Caco-2 (cell line): Measurements from ENCODE around the gene RP9. TPM values are rescaled to one million over a fixed set of nuclear protein-coding genes. Genes with fewer than 3 reads are reported as not detected.

Experiments
- BruUV-seq: library from RNA; stranded (reverse); fragments of 400-500 nt; replicated peaks from 2 replicates; lab custom pipeline; 2021; lab: Mats Ljungman, UMichigan
- CTCF ChIA-PET: fragments of 300-600 bp; sonication (Branson Sonifier 250); formaldehyde crosslinking; loops from one replicate; lab custom pipeline; 2022; ENCODE audit warnings: antibody characterized with exemption; lab: Charles Lee
- POLR2A ChIA-PET: fragments of 300-600 bp; sonication (Branson Sonifier 250); formaldehyde crosslinking; loops from one replicate; lab custom pipeline; 2022; ENCODE audit warnings: antibody characterized with exemption; lab: Charles Lee
- DNase-seq, 2 experiments: peaks; one replicate each; pipeline versions ENCODE4 v3.0.0 to v3.0.0-alpha.2; 2020 to 2022
- H3K27me3 ChIP-seq: replicated peaks from 2 replicates; pipeline ENCODE4 v1.6.0; 2011; ENCODE audit warnings: low read length; ENCODE audit not compliant: control insufficient read depth, insufficient read depth
- H3K36me3 ChIP-seq: 2 replicates; pipeline ENCODE4 v1.5.1; 2011; ENCODE audit warnings: low read length; ENCODE audit not compliant: control insufficient read depth, insufficient read depth
- H3K4me1 ChIP-seq: fragments of 250-450 bp; sonication (Bioruptor Pico); 2 replicates; pipeline ENCODE4 v1.5.1; 2020; ENCODE audit warnings: mild to moderate bottlenecking
- H3K4me3 ChIP-seq: 2 replicates; pipeline ENCODE4 v1.5.1; 2011; ENCODE audit warnings: low read depth, mild to moderate bottlenecking, control low read depth, low read length
- H3K9me3 ChIP-seq: fragments of 250-450 bp; sonication (Bioruptor Pico); 2 replicates; pipeline ENCODE4 v1.5.1; 2020; ENCODE audit warnings: mild to moderate bottlenecking, moderate library complexity
- H3K27ac Mint-ChIP-seq: one replicate; pipeline ENCODE4 v1.8.0; 2022; ENCODE audit warnings: mixed read lengths; ENCODE audit not compliant: unreplicated experiment
- H3K27me3 Mint-ChIP-seq: one replicate; pipeline ENCODE4 v1.8.0; 2022; ENCODE audit warnings: mixed read lengths; ENCODE audit not compliant: insufficient read depth, unreplicated experiment
- H3K36me3 Mint-ChIP-seq: one replicate; pipeline ENCODE4 v1.8.0; 2022; ENCODE audit warnings: mild to moderate bottlenecking, mixed read lengths; ENCODE audit not compliant: insufficient read depth, unreplicated experiment
- H3K4me1 Mint-ChIP-seq: one replicate; pipeline ENCODE4 v1.8.0; 2022; ENCODE audit warnings: low read depth, mixed read lengths; ENCODE audit not compliant: unreplicated experiment
- H3K4me3 Mint-ChIP-seq: one replicate; pipeline ENCODE4 v1.8.0; 2022; ENCODE audit warnings: mild to moderate bottlenecking, moderate library complexity, mixed read lengths; ENCODE audit not compliant: unreplicated experiment
- H3K9me3 Mint-ChIP-seq: one replicate; pipeline ENCODE4 v1.8.0; 2022; ENCODE audit warnings: mixed read lengths; ENCODE audit not compliant: unreplicated experiment
- intact Hi-C: fragments of 100-400 bp; cut with micrococcal nuclease; formaldehyde crosslinking; loops from one replicate; pipeline ENCODE4 v1.10.0; 2022; ENCODE audit not compliant: unreplicated experiment
- total RNA-seq: library from RNA; stranded (reverse); gene quantifications from 2 replicates; pipeline ENCODE4 v1.2.3, GENCODE V29; 2022
- TF ChIP-seq, protein P1 (sequence below), 2 experiments: fragments of 200-600 bp in 1 of 2; IDR thresholded peaks; 1 replicate in 1 of 2; 2 replicates in 1 of 2; pipeline versions ENCODE4 v1.5.1 to v1.8.0; 2011 to 2022; ENCODE audit warnings: antibody characterized with exemption in 1 of 2, control low read depth in 1 of 2, inconsistent platforms in 1 of 2, low read depth in 1 of 2, low read length in 1 of 2, mild to moderate bottlenecking in 1 of 2, moderate library complexity in 1 of 2; ENCODE audit not compliant: insufficient read depth in 1 of 2, severe bottlenecking in 1 of 2, unreplicated experiment in 1 of 2

RP9 gene
- total RNA-seq, 1 experiment from 2014 or later: 20.3 TPM

DNA sequence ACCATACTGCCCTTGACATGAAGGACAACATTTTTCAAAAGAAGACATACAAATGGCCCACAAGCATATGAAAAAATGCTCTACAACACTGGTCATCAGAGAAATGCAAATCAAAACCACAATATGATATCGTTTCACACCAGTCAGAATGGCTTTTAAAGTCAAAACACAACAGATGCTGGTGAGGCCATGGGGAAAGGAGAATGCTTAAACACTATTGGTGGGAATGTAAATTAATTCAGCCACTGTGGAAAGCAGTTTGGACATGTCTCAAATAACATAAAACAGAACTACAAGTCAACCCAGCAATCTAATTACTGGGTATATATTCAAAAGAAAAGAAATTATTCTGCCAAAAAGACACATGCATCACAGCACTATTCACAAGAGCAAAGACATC lies 42.4 kb downstream of the RP9 start:
- Histone ChIP-seq H3K4me1 (no peaks in the 10 kb centered on the region), H3K36me3 (no peaks in the 10 kb centered on the region), H3K27me3 (no peaks in the 10 kb centered on the region), H3K4me3 (no peak overlapping the region), H3K9me3 (peaks cover 19% of the 10 kb centered on the region)
- Mint-ChIP-seq H3K27ac (no peak overlapping the region), H3K4me1 (no peaks in the 10 kb centered on the region), H3K27me3 (no peaks in the 10 kb centered on the region), H3K9me3 (peaks cover 35% of the 10 kb centered on the region), H3K36me3 (peaks cover 14% of the 10 kb centered on the region), H3K4me3 (no peak overlapping the region)
- no peak for DNase-seq
- TF ChIP-seq, protein P1, sequence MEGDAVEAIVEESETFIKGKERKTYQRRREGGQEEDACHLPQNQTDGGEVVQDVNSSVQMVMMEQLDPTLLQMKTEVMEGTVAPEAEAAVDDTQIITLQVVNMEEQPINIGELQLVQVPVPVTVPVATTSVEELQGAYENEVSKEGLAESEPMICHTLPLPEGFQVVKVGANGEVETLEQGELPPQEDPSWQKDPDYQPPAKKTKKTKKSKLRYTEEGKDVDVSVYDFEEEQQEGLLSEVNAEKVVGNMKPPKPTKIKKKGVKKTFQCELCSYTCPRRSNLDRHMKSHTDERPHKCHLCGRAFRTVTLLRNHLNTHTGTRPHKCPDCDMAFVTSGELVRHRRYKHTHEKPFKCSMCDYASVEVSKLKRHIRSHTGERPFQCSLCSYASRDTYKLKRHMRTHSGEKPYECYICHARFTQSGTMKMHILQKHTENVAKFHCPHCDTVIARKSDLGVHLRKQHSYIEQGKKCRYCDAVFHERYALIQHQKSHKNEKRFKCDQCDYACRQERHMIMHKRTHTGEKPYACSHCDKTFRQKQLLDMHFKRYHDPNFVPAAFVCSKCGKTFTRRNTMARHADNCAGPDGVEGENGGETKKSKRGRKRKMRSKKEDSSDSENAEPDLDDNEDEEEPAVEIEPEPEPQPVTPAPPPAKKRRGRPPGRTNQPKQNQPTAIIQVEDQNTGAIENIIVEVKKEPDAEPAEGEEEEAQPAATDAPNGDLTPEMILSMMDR (IDR thresholded peaks at IDR 0.05; ENCODE audit: insufficient read depth in 1 of 2, low read depth in 1 of 2, low read length in 1 of 2, severe bottlenecking in 1 of 2, unreplicated experiment in 1 of 2): no peak
- POLR2A ChIA-PET: no interaction called here
- intact Hi-C loops: no loop called here
- no TSS peak for BruUV-seq
- CTCF ChIA-PET: no interaction called here

DNA sequence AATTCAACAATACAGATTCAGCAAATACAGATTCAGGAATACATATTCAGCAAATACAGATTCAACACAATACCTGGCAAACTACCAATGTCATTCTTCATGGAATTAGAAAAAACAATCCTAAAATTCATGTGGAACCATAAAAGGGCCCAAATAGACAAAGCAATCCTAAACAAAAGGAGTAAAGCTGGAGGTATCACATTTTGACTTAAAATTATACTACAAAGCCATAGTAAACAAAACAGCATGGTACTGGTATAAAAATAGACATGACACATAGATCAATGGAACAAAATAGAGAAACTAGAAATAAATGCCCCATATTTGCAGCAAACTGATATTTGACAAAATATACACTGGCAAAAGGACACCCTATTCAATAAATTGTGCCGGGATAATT lies 43.2 kb downstream of the RP9 start:
- Mint-ChIP-seq H3K27ac (no peak overlapping the region), H3K27me3 (no peaks in the 10 kb centered on the region), H3K9me3 (peaks cover 35% of the 10 kb centered on the region), H3K4me1 (no peaks in the 10 kb centered on the region), H3K36me3 (peaks cover 14% of the 10 kb centered on the region), H3K4me3 (no peak overlapping the region)
- TF ChIP-seq, protein P1 (IDR thresholded peaks at IDR 0.05; ENCODE audit: insufficient read depth in 1 of 2, low read depth in 1 of 2, low read length in 1 of 2, severe bottlenecking in 1 of 2, unreplicated experiment in 1 of 2): no peak
- Histone ChIP-seq H3K9me3 (peaks cover 18% of the 10 kb centered on the region), H3K27me3 (no peaks in the 10 kb centered on the region), H3K4me1 (0 out of 2 replicates have a peak, but pooled peaks cover under 1% of the 10 kb centered on the region), H3K36me3 (no peaks in the 10 kb centered on the region), H3K4me3 (no peak overlapping the region)
- BruUV-seq: no TSS peak
- ChIA-PET CTCF (no interaction called here), POLR2A (no interaction called here)
- no peak for DNase-seq
- intact Hi-C loops: no loop called here

DNA sequence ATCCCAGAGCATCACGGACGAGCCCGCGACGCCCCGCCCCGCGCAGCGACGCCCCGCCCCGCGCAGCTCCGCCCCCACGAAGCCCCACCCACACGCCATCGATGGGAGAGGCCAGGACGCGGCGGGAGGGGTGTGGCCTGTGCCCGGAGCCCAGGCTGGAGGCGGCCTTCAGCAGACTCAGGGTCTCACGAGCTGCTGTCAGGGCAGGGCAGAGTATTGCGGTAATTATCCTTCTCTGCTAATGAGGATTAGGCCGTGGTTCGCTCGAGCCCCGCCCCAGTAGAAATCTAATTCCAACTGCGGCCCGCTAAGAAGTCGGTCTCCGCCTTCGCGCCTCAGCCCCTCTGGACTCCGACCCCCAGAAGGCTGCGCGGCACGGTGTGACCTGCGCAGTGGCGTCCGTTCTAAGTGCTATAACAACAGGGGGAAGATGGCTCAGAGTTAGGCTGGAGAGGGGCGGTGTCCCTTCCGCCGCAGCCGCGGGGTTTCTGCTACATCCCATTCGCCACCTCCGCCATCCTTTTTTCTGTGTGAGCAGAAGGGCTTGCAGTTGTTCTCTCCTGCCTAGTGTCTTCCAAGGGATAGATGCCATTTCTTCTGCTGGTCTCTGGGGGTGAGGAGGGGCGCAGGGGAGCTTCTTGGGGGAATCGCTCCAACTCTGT lies 46.3 kb downstream of the RP9 start:
- CTCF ChIA-PET: interaction anchor here (0.6 to 2.2 kb wide), 4 partner anchors 19 to 216 kb away, joined by 3 to 14 read pairs (median 5); partner anchors contain the start of genes FKBP9 and RP9
- intact Hi-C loops: loop anchor here (1.0 to 5.0 kb wide), 4 partner anchors 19 to 106 kb away; partner anchors contain the start of genes BBS9, FKBP9 and RP9

More for the DNA sequence above, 46.3 kb downstream of the RP9 start:
- no TSS peak for BruUV-seq
- Mint-ChIP-seq H3K27me3 (no peaks in the 10 kb centered on the region), H3K9me3 (peaks cover 19% of the 10 kb centered on the region), H3K27ac (peak overlapping the region; percentile 87), H3K36me3 (peaks cover 14% of the 10 kb centered on the region), H3K4me1 (peaks cover 7% of the 10 kb centered on the region), H3K4me3 (peak overlapping the region; percentile 97)
- TF ChIP-seq, protein P1 (IDR thresholded peaks at IDR 0.05; ENCODE audit: insufficient read depth in 1 of 2, low read depth in 1 of 2, low read length in 1 of 2, severe bottlenecking in 1 of 2, unreplicated experiment in 1 of 2): no peak
- Histone ChIP-seq H3K4me1 (0 out of 2 replicates have a peak, but pooled peaks cover 5% of the 10 kb centered on the region), H3K9me3 (no peaks in the 10 kb centered on the region), H3K4me3 (peak overlapping the region; percentile 91), H3K27me3 (no peaks in the 10 kb centered on the region), H3K36me3 (no peaks in the 10 kb centered on the region)
- peak; percentile 94 for DNase-seq
- POLR2A ChIA-PET: interaction anchor here (1.1 to 1.4 kb wide), 2 partner anchors 105 to 216 kb away, joined by 3 to 13 read pairs; partner anchors contain the start of gene FKBP9
